GM12872 (cell line): ENCODE data around the gene IRF2BP2.

ENCODE experiments used
- TF ChIP-seq, protein P1 (sequence below): IDR thresholded peaks from 3 replicates; pipeline ENCODE4 v1.5.1; 2011; ENCODE audit warnings: low read depth, mild to moderate bottlenecking, low read length, moderate library complexity; ENCODE audit not compliant: insufficient read depth

The IRF2BP2 gene

DNA sequence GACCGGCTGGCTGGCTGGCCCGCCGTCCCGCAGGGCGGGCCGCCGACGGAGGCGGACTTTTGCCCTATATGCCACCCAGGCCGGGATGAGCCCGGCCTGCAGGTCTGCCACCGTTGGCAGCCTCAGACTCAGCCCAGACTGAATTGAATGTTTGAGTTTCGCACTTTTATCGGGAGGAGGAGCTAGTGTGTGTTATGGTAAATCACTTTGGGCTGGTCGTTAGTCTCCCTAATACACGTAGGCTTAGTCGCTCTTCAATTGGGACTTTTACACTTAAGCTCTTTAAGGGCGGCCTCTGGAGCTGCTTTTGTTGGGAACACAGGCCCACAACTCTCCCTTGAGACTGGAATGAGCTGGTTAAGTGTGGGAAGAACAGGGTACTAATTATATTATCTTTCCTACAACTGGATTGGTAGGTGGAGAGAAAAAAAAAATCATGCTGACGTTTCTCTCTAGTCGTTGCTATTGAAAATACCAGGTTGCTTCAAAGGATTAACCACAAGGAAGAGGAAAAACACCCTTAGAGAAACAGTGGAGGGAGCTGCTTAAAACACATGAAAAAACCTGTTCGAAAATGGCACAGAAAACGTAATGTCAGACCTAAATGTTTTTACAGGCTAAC, 1.4 kb upstream of the IRF2BP2 start:
- TF ChIP-seq, protein P1, sequence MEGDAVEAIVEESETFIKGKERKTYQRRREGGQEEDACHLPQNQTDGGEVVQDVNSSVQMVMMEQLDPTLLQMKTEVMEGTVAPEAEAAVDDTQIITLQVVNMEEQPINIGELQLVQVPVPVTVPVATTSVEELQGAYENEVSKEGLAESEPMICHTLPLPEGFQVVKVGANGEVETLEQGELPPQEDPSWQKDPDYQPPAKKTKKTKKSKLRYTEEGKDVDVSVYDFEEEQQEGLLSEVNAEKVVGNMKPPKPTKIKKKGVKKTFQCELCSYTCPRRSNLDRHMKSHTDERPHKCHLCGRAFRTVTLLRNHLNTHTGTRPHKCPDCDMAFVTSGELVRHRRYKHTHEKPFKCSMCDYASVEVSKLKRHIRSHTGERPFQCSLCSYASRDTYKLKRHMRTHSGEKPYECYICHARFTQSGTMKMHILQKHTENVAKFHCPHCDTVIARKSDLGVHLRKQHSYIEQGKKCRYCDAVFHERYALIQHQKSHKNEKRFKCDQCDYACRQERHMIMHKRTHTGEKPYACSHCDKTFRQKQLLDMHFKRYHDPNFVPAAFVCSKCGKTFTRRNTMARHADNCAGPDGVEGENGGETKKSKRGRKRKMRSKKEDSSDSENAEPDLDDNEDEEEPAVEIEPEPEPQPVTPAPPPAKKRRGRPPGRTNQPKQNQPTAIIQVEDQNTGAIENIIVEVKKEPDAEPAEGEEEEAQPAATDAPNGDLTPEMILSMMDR, result peak; percentile 8; the same call in 1 of the 3 replicates

DNA sequence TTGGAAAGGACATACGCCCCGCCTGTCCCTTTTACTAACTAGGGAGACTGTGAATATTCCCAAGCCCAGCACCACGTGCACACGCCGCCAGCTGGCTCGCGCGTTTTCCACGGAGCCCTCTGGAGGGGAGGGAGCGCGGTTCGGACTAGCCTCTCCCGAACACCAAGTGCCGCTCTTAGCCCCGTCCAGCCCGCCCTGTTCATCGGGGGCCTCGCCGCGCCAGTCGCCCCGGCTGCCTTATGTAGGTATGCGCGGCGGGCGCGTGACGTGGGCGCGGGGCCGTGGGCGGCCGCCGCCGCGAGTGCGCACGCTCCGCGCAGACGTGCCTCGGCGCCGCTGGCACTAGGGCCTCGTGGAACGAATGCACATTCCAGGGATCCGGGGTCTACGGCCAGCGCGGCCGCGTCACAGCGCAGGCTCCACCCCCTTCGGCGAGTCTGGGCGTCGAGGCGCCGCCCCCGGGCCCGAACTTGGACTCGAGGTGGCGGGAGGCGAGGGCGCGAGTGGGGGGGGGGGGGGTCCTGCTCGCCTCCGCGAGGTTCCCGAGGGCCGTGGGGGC, 767 bp upstream of the IRF2BP2 start:
- TF ChIP-seq, protein P1, result no peak

DNA sequence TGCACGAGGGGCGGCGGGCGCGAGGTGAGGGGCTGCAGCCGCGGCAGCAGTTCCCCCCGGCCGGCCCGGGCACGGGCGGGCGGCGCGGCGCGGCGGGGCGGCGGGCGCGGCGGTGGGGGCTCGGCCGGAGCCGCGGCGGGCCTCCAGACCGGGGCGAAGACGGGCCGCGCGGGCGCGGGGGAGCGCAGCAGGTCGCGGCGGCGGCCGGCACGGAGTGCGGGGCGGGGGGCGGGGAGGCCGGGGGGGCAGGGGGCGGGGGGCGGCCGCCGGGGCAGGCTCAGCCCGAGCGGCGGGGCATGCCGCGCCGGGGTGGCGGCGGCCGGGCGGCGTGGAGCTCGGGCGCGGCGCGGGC, 311 bp downstream of the IRF2BP2 start:
- TF ChIP-seq, protein P1, result no peak

DNA sequence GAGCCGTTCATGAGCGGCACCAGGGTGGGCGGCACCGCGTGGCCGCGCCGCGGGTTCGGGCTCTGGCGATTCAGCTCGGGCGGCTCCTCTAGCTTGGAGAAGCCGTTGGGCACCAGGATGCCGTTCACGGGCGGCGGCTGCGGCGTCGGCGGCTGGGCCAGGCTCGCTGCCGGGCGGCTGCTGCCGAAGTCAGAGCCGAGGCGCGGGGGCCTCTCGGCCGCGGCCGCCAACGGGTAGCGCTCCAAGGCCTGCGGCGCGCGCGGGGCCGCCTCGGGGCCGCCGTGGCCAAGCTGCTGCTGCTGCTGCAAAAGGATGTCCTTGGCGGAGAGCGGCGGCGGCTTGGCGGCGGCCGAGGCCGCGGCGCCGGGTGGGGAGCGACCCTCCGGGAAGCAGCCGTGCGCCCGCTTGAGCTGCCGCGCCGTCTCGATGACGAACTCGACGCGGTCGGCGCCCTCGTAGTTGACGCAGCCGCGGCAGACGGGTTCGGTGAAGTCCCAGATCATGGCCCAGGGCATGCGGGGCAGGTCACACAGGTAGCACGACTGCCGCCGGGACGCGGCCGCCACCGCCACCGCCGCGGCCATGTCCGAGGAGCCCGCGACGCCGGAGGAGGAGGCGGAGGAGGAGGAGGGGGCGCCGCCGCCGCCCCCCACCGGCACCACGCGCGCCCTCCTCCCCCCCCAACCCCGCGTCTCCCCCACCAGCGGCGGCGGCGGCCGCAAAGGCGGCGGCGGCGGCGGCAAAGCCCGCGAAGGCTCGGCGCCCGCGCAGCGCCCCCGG, 877 bp downstream of the IRF2BP2 start:
- TF ChIP-seq, protein P1, result no peak

DNA sequence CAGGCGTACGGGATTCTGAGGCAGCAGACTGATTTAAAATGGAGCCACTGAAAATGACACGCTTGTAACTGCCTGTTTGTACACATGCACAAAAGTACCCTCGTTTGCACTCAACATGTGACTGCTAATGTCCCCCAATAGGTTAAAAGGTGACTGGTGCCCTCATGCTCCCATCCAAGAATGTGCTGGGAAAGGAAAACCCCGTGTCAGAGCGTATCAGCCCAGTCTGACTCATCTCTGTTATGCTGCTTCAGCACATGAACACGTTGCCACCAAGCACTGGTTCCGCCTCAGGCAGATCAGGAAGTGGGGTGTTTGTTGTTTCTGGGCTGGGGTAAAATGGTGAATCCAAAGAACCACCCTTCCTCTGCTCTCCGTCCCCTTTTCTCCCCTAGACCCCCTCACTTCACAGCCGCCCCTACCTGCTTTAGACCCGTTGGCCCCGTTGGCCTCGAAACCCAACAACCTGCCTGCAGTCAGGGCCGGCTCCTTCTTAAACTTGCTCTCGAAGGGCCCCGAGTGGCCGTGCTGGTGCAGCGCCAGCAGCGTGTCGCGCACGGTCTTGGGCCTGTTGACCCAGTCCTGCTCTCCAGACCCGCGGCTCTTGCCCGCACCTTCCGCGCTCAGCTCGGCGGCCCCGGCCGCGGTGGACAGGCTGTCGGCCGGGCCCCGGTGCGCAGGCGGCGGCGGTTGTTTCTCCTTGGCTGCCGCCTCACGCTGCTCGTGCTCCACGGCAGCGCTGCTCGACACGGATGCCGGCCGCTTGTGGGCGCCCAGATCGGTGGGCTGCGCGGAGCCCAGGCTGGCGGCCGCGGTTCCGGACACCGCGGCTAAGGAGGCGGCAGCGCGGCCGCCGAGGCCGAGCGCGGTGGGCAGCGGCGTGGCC, 1.7 kb downstream of the IRF2BP2 start:
- TF ChIP-seq, protein P1, result peak; percentile 33; the same call in 2 of the 3 replicates

DNA sequence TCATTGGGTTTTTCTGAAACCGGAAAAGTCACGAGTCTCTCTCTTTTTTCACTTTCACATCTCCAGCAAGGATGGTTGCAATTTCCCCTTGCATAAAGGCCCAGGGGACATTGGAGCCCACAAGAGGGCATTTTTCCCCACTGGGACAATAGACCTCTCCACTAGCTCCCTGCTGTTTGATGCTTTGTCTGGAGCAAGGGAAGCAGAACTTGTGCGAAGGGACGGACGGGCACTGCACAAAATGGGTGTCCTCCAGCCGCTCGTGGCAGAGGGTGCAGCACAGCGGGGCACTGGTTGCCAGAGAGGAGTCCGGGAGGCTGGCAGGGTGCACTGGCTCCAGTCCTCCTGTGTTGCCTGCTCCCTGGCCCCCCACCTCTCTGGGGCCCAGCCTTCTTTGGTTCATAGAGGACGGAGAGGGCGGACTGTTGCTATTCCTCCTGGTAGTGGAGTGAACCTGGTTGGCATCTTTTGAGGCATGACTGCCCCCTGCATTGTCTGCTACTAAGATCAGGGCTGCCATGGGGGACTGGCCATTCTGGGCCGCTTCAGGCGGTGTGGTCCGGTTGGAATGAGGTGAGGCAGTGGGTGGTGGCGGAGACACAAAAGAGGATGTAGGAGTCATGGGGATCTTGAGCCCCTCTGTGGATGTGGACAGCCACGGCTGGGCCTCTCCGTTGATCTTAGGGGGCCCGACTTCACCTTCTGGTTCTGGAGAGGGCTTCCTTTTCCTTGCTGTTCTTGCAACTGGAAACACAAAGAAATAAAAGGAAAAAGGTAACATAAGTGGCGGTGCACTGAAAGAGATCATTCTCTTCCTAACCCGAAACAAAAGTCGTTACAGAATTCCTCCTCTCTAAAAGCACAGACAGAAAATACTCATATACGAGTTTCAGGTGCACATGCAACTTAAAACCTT, 2.6 kb downstream of the IRF2BP2 start:
- TF ChIP-seq, protein P1, result no peak
